Spleen (tissue), 11 donors: Measurements from ENCODE around the gene FASN. TPM values are rescaled to one million over a fixed set of nuclear protein-coding genes. Genes with fewer than 3 reads are reported as not detected.

Experiments used
- DNase-seq: peaks from one replicate; pipeline ENCODE4 v3.0.0-alpha.2; 2020
- H3K27ac ChIP-seq, 8 donors: fragments of 200-600 bp; sonication (generic) in 7 of 8; 1 replicate in 4 of 8; 2 replicates in 4 of 8; pipeline versions ENCODE4 v1.5.0 to v1.8.0; 2016 to 2021; ENCODE audit warnings: inconsistent platforms in 4 of 8, mild to moderate bottlenecking in 4 of 8, moderate library complexity in 1 of 8
- H3K27me3 ChIP-seq, 7 donors: fragments of 200-600 bp; sonication (generic) in 6 of 7; replicated peaks in 1 of 7; 1 replicate in 4 of 7; 2 replicates in 3 of 7; pipeline versions ENCODE4 v1.5.0 to v1.8.0; 2016 to 2021; ENCODE audit warnings: inconsistent platforms in 3 of 7, mild to moderate bottlenecking in 1 of 7
- H3K36me3 ChIP-seq, 6 donors: fragments of 200-600 bp; sonication (generic) in 5 of 6; 1 replicate in 4 of 6; 2 replicates in 2 of 6; pipeline versions ENCODE4 v1.5.0 to v1.8.0; 2016 to 2021; ENCODE audit warnings: inconsistent platforms in 2 of 6
- H3K4me1 ChIP-seq, 6 donors: fragments of 200-600 bp; sonication (generic) in 5 of 6; 1 replicate in 3 of 6; 2 replicates in 3 of 6; pipeline versions ENCODE4 v1.5.0 to v1.8.0; 2016 to 2021; ENCODE audit warnings: inconsistent platforms in 3 of 6
- H3K4me3 ChIP-seq, 8 donors: fragments of 200-600 bp; sonication (generic) in 7 of 8; 1 replicate in 4 of 8; 2 replicates in 4 of 8; pipeline versions ENCODE4 v1.5.0 to v1.8.0; 2016 to 2021; ENCODE audit warnings: inconsistent platforms in 4 of 8, mild to moderate bottlenecking in 4 of 8, moderate library complexity in 2 of 8
- H3K9me3 ChIP-seq, 8 donors: fragments of 200-600 bp; sonication (generic) in 7 of 8; 1 replicate in 4 of 8; 2 replicates in 4 of 8; pipeline versions ENCODE4 v1.5.0 to v1.8.0; 2016 to 2021; ENCODE audit warnings: inconsistent platforms in 4 of 8
- CTCF ChIP-seq, 11 experiments: fragments of 200-600 bp in 7 of 11; fragments of 450-650 bp in 4 of 11; sonication (generic) in 4 of 11; IDR thresholded peaks in 8 of 11; conservative IDR thresholded peaks in 3 of 11; 1 replicate in 7 of 11; 2 replicates in 4 of 11; pipeline versions ENCODE4 v1.4.0 to v1.8.0; 2016 to 2021; ENCODE audit warnings: antibody characterized with exemption in 11 of 11, inconsistent platforms in 4 of 11, mild to moderate bottlenecking in 1 of 11
- POLR2A ChIP-seq, 3 donors: fragments of 450-650 bp; IDR thresholded peaks; one replicate each; pipeline ENCODE4 v1.5.1; 2017; ENCODE audit warnings: antibody characterized with exemption in 3 of 3, mild to moderate bottlenecking in 1 of 3
- POLR2AphosphoS5 ChIP-seq, 3 donors: sonication (generic); formaldehyde crosslinking; IDR thresholded peaks; one replicate each; pipeline ENCODE4 v1.5.1; 2017; ENCODE audit warnings: antibody characterized with exemption in 3 of 3
- WGBS, 5 donors: extraction: QIAGEN DNeasy Blood & Tissue Kit in 3 of 5; methylation state at CpG; one replicate each; pipeline versions ENCODE4 v1.1.5 to v1.1.7; 2013 to 2018; 5-methylcytosine and 5-hydroxymethylcytosine counted together
- intact Hi-C: fragments of 100-400 bp; cut with DNase I; formaldehyde crosslinking; loops from one replicate; pipeline ENCODE4 v1.15.0; 2023; ENCODE audit warnings: low total_unique reads
- polyA plus RNA-seq, 3 donors: library from polyadenylated mRNA; stranded (reverse); fragments of 200-250 nt; gene quantifications; one replicate each; pipeline ENCODE4 v1.2.1, GENCODE V29; 2013
- total RNA-seq, 7 donors: library from RNA; depleted of rRNA in 3 of 7; stranded (reverse); fragments of >200 nt in 3 of 7; fragmentation: NEBNext Ultra II Directional in 4 of 7; extraction: Animal tissue kit (Norgen Biotek cat#: 25700) in 4 of 7; gene quantifications; one replicate each; pipeline versions ENCODE4 v1.1.0 to v1.2.1, GENCODE V29; 2016 to 2021
- donor health status: healthy with polysubstance abuse.
- donor health status: DM: no; HTN: no; CAD: no; lungs with moderate emphysema.
- donor health status: DM: no; HTN: no; CAD: no.
- donor health status: Bipolar disorder and iron deficiency.
- donor health status: healthy.
- donor health status: DM: no; HTN: no; CAD: no.
- donor health status: DM: yes; HTN: yes; CAD: no.

The FASN gene
- total and polyA plus RNA-seq, 10 donors = 9.3 to 45.2 (median 21.3) TPM

- H3K4me3 ChIP-seq = no peak overlapping the region
Measured at GRCh38 chr17:82121246-82121645, 23.2 kb upstream of the FASN start.

GRCh38 chr17:82120148-82120547, 22.1 kb upstream of the FASN start:
- Histone ChIP-seq H3K4me1 (no peaks in the 10 kb centered on the region), H3K27me3 (no peaks in the 10 kb centered on the region), H3K27ac (no peak overlapping the region), H3K9me3 (no peaks in the 10 kb centered on the region), H3K36me3 (peaks cover 0 to 28% (median 0%) of the 10 kb centered on the region in 6 donors), H3K4me3 (no peak overlapping the region)
- TF ChIP-seq CTCF (IDR thresholded peaks at IDR 0.05 in 8 of 11, conservative IDR thresholded peaks at IDR 0.05 in 3 of 11) (no peak), POLR2AphosphoS5 (IDR thresholded peaks at IDR 0.05) (no peak), POLR2A (IDR thresholded peaks at IDR 0.05) (no peak)
- DNase-seq = no peak
- intact Hi-C loops = no loop called here
- WGBS, 5 donors = 65 to 76% (median 71%) methylated on average over 12 of the region's 12 CpGs

More at GRCh38 chr17:82121246-82121645, 23.2 kb upstream of the FASN start:
- intact Hi-C loops = no loop called here
- WGBS, 5 donors = 77 to 94% (median 91%) methylated on average over 4 of the region's 4 CpGs
- DNase-seq = no peak
- Histone ChIP-seq H3K27ac (no peak overlapping the region), H3K27me3 (no peaks in the 10 kb centered on the region), H3K4me1 (no peaks in the 10 kb centered on the region), H3K36me3 (peaks cover 0 to 28% (median 0%) of the 10 kb centered on the region in 6 donors), H3K9me3 (no peaks in the 10 kb centered on the region)
- no peak for TF ChIP-seq POLR2AphosphoS5 (IDR thresholded peaks at IDR 0.05)
- no peak for TF ChIP-seq POLR2A (IDR thresholded peaks at IDR 0.05)
- TF ChIP-seq CTCF (IDR thresholded peaks at IDR 0.05 in 8 of 11, conservative IDR thresholded peaks at IDR 0.05 in 3 of 11) = no peak

DNA sequence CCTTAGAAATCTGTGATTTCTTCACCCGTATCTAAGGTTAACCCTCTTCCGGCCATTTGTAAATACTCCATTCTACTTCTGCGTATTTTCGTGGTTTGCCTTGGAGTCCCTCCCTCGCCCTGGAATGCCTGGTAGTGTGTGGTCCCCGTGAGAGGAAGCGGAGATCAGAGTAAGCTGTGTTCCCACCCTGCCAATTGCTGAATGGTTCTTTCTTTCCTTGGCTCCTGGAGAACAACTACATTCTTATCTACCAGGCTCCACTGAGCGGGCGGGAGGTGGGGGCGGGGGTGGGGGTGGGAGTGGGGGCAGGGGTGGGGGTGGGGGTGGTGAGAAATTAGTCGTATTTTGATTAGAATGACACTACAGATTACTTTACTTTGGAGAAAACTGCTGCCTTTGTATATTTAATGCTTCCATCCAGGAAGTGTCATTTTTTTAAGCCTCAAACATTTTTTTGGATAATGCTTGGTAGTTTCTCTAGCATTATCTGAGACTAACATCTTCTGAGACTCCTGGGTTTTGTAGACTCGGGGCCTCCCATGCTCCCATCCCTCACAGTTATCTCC, 20.9 kb upstream of the FASN start:
- no peak for DNase-seq
- WGBS, 5 donors = 80 to 89% (median 86%) methylated on average over 12 of the region's 12 CpGs
- Histone ChIP-seq H3K9me3 (no peaks in the 10 kb centered on the region), H3K4me1 (no peaks in the 10 kb centered on the region), H3K4me3 (no peak overlapping the region), H3K27me3 (no peaks in the 10 kb centered on the region), H3K27ac (no peak overlapping the region), H3K36me3 (peaks cover 0 to 23% (median 0%) of the 10 kb centered on the region in 6 donors)
- TF ChIP-seq POLR2A (IDR thresholded peaks at IDR 0.05) (no peak), CTCF (IDR thresholded peaks at IDR 0.05 in 8 of 11, conservative IDR thresholded peaks at IDR 0.05 in 3 of 11) (no peak), POLR2AphosphoS5 (IDR thresholded peaks at IDR 0.05) (no peak)
- intact Hi-C loops = no loop called here

DNA sequence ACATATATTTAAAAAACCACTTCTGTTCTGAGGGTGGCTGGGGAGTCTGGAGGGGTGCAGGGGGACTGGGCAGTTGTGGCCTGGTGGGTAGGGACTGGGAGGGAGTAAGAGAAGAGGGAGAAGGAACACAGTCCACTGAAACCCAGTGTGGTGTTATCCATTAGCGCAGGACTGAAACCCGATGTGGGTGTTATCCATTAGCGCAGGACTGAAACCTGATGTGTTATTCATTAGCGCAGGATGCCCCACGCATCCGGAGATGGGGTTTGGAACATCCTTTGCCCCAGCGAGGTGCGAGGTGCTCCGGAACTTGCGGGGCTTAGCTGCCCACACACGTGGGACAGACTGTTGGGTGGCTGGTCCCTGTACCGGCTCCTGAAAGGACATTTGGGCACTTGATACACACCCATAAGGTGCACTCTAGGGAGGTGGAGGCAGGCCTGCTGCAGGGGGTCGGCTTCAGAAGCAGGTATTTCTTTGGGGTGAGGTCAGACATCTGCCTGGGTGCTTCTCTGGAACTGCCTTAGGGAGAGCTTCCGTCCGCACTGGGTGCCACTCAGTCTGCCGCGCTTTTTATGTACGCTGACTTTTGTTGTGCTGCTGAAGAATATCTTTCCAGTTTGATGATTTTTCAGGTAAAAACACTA, 20.3 kb upstream of the FASN start:
- intact Hi-C loops = no loop called here
- Histone ChIP-seq H3K36me3 (peaks cover 0 to 28% (median 0%) of the 10 kb centered on the region in 6 donors), H3K9me3 (no peaks in the 10 kb centered on the region), H3K4me3 (no peak overlapping the region), H3K4me1 (no peaks in the 10 kb centered on the region), H3K27ac (no peak overlapping the region), H3K27me3 (no peaks in the 10 kb centered on the region)
- DNase-seq = no peak
- 88 to 96% (median 92%) methylated on average over 17 to 18 of the region's 18 CpGs for WGBS, 5 donors
- no peak for TF ChIP-seq CTCF (IDR thresholded peaks at IDR 0.05 in 8 of 11, conservative IDR thresholded peaks at IDR 0.05 in 3 of 11)
- TF ChIP-seq POLR2A (IDR thresholded peaks at IDR 0.05) = no peak
- TF ChIP-seq POLR2AphosphoS5 (IDR thresholded peaks at IDR 0.05) = no peak
